ENCODE results near the gene ZBTB22. TPM values are rescaled to one million over a fixed set of nuclear protein-coding genes. Genes with fewer than 3 reads are reported as not detected.
A peak's percentile ranks its signal among the peaks of the same experiment; 100 is the strongest.

The ZBTB22 gene
- total RNA-seq, 6 experiments from 2014 or later = 15.2 to 19.9 (median 17.0) TPM

- DNase-seq = no peak
- Mint-ChIP-seq H3K4me1 (ENCODE audit: low read depth) (peaks cover 67% of the 10 kb centered on the region), H3K4me3 (peak overlapping the region; percentile 92), H3K36me3 (ENCODE audit: low read depth) (peaks cover 51% of the 10 kb centered on the region), H3K27me3 (ENCODE audit: insufficient read depth) (peaks cover 4% of the 10 kb centered on the region), H3K9me3 (no peaks in the 10 kb centered on the region), H3K27ac (peak overlapping the region; percentile 97)
- TF ChIP-seq CTCF (IDR thresholded peaks at IDR 0.05) = no peak
Observed at GRCh38 chr6:33318426-33319073, 1.0 kb upstream of the ZBTB22 start.

- Mint-ChIP-seq H3K27ac (peak overlapping the region; percentile 72), H3K4me3 (peak overlapping the region; percentile 92), H3K27me3 (ENCODE audit: insufficient read depth) (peaks cover 6% of the 10 kb centered on the region), H3K4me1 (ENCODE audit: low read depth) (peaks cover 68% of the 10 kb centered on the region), H3K9me3 (no peaks in the 10 kb centered on the region), H3K36me3 (ENCODE audit: low read depth) (peaks cover 51% of the 10 kb centered on the region)
- no peak for TF ChIP-seq CTCF (IDR thresholded peaks at IDR 0.05)
- DNase-seq = no peak
Observed at GRCh38 chr6:33317419-33317668, 200 bp downstream of the ZBTB22 start.

GRCh38 chr6:33316603-33317418 is 733 bp downstream of the ZBTB22 start:
- Mint-ChIP-seq H3K27me3 (ENCODE audit: insufficient read depth) (peaks cover 6% of the 10 kb centered on the region), H3K9me3 (no peaks in the 10 kb centered on the region), H3K27ac (peak overlapping the region; percentile 72), H3K4me3 (peak overlapping the region; percentile 92), H3K36me3 (ENCODE audit: low read depth) (peaks cover 46% of the 10 kb centered on the region), H3K4me1 (ENCODE audit: low read depth) (peaks cover 69% of the 10 kb centered on the region)
- no peak for DNase-seq
- no peak for TF ChIP-seq CTCF (IDR thresholded peaks at IDR 0.05)

GRCh38 chr6:33315793-33316602 is 1.5 kb downstream of the ZBTB22 start:
- Mint-ChIP-seq H3K27ac (peak overlapping the region; percentile 98; the same call in 1 of the 2 replicates), H3K4me3 (peak overlapping the region; percentile 92), H3K9me3 (no peaks in the 10 kb centered on the region), H3K27me3 (ENCODE audit: insufficient read depth) (peaks cover 6% of the 10 kb centered on the region), H3K36me3 (ENCODE audit: low read depth) (peaks cover 42% of the 10 kb centered on the region), H3K4me1 (ENCODE audit: low read depth) (peaks cover 64% of the 10 kb centered on the region)
- DNase-seq = no peak
- no peak for TF ChIP-seq CTCF (IDR thresholded peaks at IDR 0.05)

- Mint-ChIP-seq H3K36me3 (ENCODE audit: low read depth) (peaks cover 33% of the 10 kb centered on the region), H3K4me3 (peak overlapping the region; percentile 98), H3K4me1 (ENCODE audit: low read depth) (peaks cover 56% of the 10 kb centered on the region), H3K9me3 (no peaks in the 10 kb centered on the region), H3K27me3 (ENCODE audit: insufficient read depth) (peaks cover 6% of the 10 kb centered on the region), H3K27ac (peak overlapping the region; percentile 98)
- DNase-seq = no peak
- no peak for TF ChIP-seq CTCF (IDR thresholded peaks at IDR 0.05)
Observed at GRCh38 chr6:33314943-33315792, 2.4 kb downstream of the ZBTB22 start.
